Measurements from ENCODE around the gene NR6A1.

The NR6A1 gene

GRCh38 chr9:124771021-124771866 is at the start of gene NR6A1:
NR6A1 (minus strand) TSS chr9:124771311.
- Histone ChIP-seq H3K27ac (ENCODE audit: low read depth, low read length) (peak within 1 kb of the TSS; percentile 82), H3K9ac (ENCODE audit: low read length) (peak within 1 kb of the TSS; percentile 16), H3K27me3 (ENCODE audit: control insufficient read depth, insufficient read depth, low read length) (peaks cover 1% of the 10 kb centered on the region), H3K4me1 (ENCODE audit: control insufficient read depth, insufficient read depth, low read length) (no peaks in the 10 kb centered on the region), H3K4me3 (ENCODE audit: low read length) (peak within 1 kb of the TSS; percentile 72), H3K36me3 (ENCODE audit: control insufficient read depth, insufficient read depth, low read length) (no peaks in the 10 kb centered on the region)

GRCh38 chr9:124818431-124819281 is 47.5 kb upstream of the NR6A1 start:
- Histone ChIP-seq H3K4me3 (ENCODE audit: low read length) (no peak overlapping the region), H3K27ac (ENCODE audit: low read depth, low read length) (no peak overlapping the region), H3K4me1 (ENCODE audit: control insufficient read depth, insufficient read depth, low read length) (peaks cover 4% of the 10 kb centered on the region), H3K9ac (ENCODE audit: low read length) (no peak overlapping the region), H3K27me3 (ENCODE audit: control insufficient read depth, insufficient read depth, low read length) (peaks cover 3% of the 10 kb centered on the region), H3K36me3 (ENCODE audit: control insufficient read depth, insufficient read depth, low read length) (no peaks in the 10 kb centered on the region)

- Histone ChIP-seq H3K4me3 (ENCODE audit: low read length) (no peak overlapping the region), H3K27me3 (ENCODE audit: control insufficient read depth, insufficient read depth, low read length) (peaks cover 3% of the 10 kb centered on the region), H3K9ac (ENCODE audit: low read length) (no peak overlapping the region), H3K27ac (ENCODE audit: low read depth, low read length) (no peak overlapping the region), H3K36me3 (ENCODE audit: control insufficient read depth, insufficient read depth, low read length) (no peaks in the 10 kb centered on the region), H3K4me1 (ENCODE audit: control insufficient read depth, insufficient read depth, low read length) (peaks cover 32% of the 10 kb centered on the region)
These were observed 44.5 kb upstream of the NR6A1 start for GRCh38 chr9:124815601-124816000.

- Histone ChIP-seq H3K4me1 (ENCODE audit: control insufficient read depth, insufficient read depth, low read length) (peaks cover 35% of the 10 kb centered on the region), H3K27ac (ENCODE audit: low read depth, low read length) (peak overlapping the region; percentile 48), H3K27me3 (ENCODE audit: control insufficient read depth, insufficient read depth, low read length) (no peaks in the 10 kb centered on the region), H3K9ac (ENCODE audit: low read length) (no peak overlapping the region), H3K36me3 (ENCODE audit: control insufficient read depth, insufficient read depth, low read length) (no peaks in the 10 kb centered on the region), H3K4me3 (ENCODE audit: low read length) (no peak overlapping the region)
These were observed 43.0 kb upstream of the NR6A1 start for GRCh38 chr9:124814164-124814535.

GRCh38 chr9:124813501-124814163 is 42.5 kb upstream of the NR6A1 start:
- Histone ChIP-seq H3K4me1 (ENCODE audit: control insufficient read depth, insufficient read depth, low read length) (peaks cover 35% of the 10 kb centered on the region), H3K27me3 (ENCODE audit: control insufficient read depth, insufficient read depth, low read length) (no peaks in the 10 kb centered on the region), H3K4me3 (ENCODE audit: low read length) (no peak overlapping the region), H3K9ac (ENCODE audit: low read length) (no peak overlapping the region), H3K27ac (ENCODE audit: low read depth, low read length) (peak overlapping the region; percentile 86), H3K36me3 (ENCODE audit: control insufficient read depth, insufficient read depth, low read length) (no peaks in the 10 kb centered on the region)

GRCh38 chr9:124813041-124813440 is 41.9 kb upstream of the NR6A1 start:
- no peaks in the 10 kb centered on the region for H3K36me3 ChIP-seq (ENCODE audit: control insufficient read depth, insufficient read depth, low read length)
- peak overlapping the region; percentile 86 for H3K27ac ChIP-seq (ENCODE audit: low read depth, low read length)
- H3K9ac ChIP-seq (ENCODE audit: low read length) = no peak overlapping the region
- peaks cover 35% of the 10 kb centered on the region for H3K4me1 ChIP-seq (ENCODE audit: control insufficient read depth, insufficient read depth, low read length)
- H3K27me3 ChIP-seq (ENCODE audit: control insufficient read depth, insufficient read depth, low read length) = no peaks in the 10 kb centered on the region
- H3K4me3 ChIP-seq (ENCODE audit: low read length) = no peak overlapping the region

GRCh38 chr9:124812441-124812876 is 41.3 kb upstream of the NR6A1 start:
- H3K4me3 ChIP-seq (ENCODE audit: low read length) = no peak overlapping the region
- no peaks in the 10 kb centered on the region for H3K36me3 ChIP-seq (ENCODE audit: control insufficient read depth, insufficient read depth, low read length)
- peaks cover 35% of the 10 kb centered on the region for H3K4me1 ChIP-seq (ENCODE audit: control insufficient read depth, insufficient read depth, low read length)
- H3K27me3 ChIP-seq (ENCODE audit: control insufficient read depth, insufficient read depth, low read length) = no peaks in the 10 kb centered on the region
- no peak overlapping the region for H3K9ac ChIP-seq (ENCODE audit: low read length)
- H3K27ac ChIP-seq (ENCODE audit: low read depth, low read length) = peak overlapping the region; percentile 86

- H3K4me1 ChIP-seq (ENCODE audit: control insufficient read depth, insufficient read depth, low read length) = peaks cover 35% of the 10 kb centered on the region
- no peaks in the 10 kb centered on the region for H3K27me3 ChIP-seq (ENCODE audit: control insufficient read depth, insufficient read depth, low read length)
- H3K27ac ChIP-seq (ENCODE audit: low read depth, low read length) = peak overlapping the region; percentile 86
- no peaks in the 10 kb centered on the region for H3K36me3 ChIP-seq (ENCODE audit: control insufficient read depth, insufficient read depth, low read length)
- H3K4me3 ChIP-seq (ENCODE audit: low read length) = no peak overlapping the region
- no peak overlapping the region for H3K9ac ChIP-seq (ENCODE audit: low read length)
These were observed 39.7 kb upstream of the NR6A1 start for GRCh38 chr9:124810663-124811355.

GRCh38 chr9:124809741-124810500 is 38.8 kb upstream of the NR6A1 start:
- no peak overlapping the region for H3K9ac ChIP-seq (ENCODE audit: low read length)
- peak overlapping the region; percentile 86 for H3K27ac ChIP-seq (ENCODE audit: low read depth, low read length)
- H3K27me3 ChIP-seq (ENCODE audit: control insufficient read depth, insufficient read depth, low read length) = no peaks in the 10 kb centered on the region
- H3K4me3 ChIP-seq (ENCODE audit: low read length) = no peak overlapping the region
- H3K4me1 ChIP-seq (ENCODE audit: control insufficient read depth, insufficient read depth, low read length) = peaks cover 35% of the 10 kb centered on the region
- H3K36me3 ChIP-seq (ENCODE audit: control insufficient read depth, insufficient read depth, low read length) = no peaks in the 10 kb centered on the region

GRCh38 chr9:124809211-124809610 is 38.1 kb upstream of the NR6A1 start:
- no peak overlapping the region for H3K9ac ChIP-seq (ENCODE audit: low read length)
- H3K4me1 ChIP-seq (ENCODE audit: control insufficient read depth, insufficient read depth, low read length) = peaks cover 35% of the 10 kb centered on the region
- H3K36me3 ChIP-seq (ENCODE audit: control insufficient read depth, insufficient read depth, low read length) = no peaks in the 10 kb centered on the region
- H3K27me3 ChIP-seq (ENCODE audit: control insufficient read depth, insufficient read depth, low read length) = no peaks in the 10 kb centered on the region
- no peak overlapping the region for H3K27ac ChIP-seq (ENCODE audit: low read depth, low read length)
- H3K4me3 ChIP-seq (ENCODE audit: low read length) = no peak overlapping the region

GRCh38 chr9:124808246-124808956 is 37.3 kb upstream of the NR6A1 start:
- Histone ChIP-seq H3K9ac (ENCODE audit: low read length) (no peak overlapping the region), H3K27ac (ENCODE audit: low read depth, low read length) (no peak overlapping the region)

More at GRCh38 chr9:124808246-124808956, 37.3 kb upstream of the NR6A1 start:
- Histone ChIP-seq H3K4me3 (ENCODE audit: low read length) (no peak overlapping the region), H3K36me3 (ENCODE audit: control insufficient read depth, insufficient read depth, low read length) (no peaks in the 10 kb centered on the region), H3K4me1 (ENCODE audit: control insufficient read depth, insufficient read depth, low read length) (peaks cover 29% of the 10 kb centered on the region), H3K27me3 (ENCODE audit: control insufficient read depth, insufficient read depth, low read length) (no peaks in the 10 kb centered on the region)

Measured in rectal smooth muscle tissue (tissue), 1 donor.